GM19467 (cell line): Measurements from ENCODE around the gene LPP.

Experiments used
- ATAC-seq: cut with Tn5 transposase; IDR thresholded peaks from one replicate; pipeline ENCODE4 v1.9.1; 2021; ENCODE audit warnings: mild to moderate bottlenecking, moderate library complexity; ENCODE audit not compliant: unreplicated experiment

LPP gene

DNA sequence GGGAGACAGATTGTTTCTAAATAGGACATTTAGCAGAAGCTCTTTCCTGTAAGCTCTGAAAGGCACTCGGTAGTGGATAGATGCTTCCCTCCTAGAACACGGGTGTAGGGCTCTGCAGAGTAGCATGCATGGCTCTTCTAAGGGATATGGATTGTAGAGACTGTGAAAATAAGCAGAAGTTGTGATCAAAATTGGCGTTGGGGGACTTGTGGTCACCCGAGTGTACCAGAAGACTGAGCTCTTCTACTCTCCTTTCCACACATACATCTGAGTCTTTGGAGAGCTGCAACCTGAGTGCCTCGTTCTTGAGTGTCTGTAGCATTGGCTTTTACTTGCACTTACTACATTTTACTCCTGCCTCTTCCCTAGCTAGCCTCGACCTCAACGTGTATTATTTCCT is 197.7 kb downstream of the LPP start:
- ATAC-seq, result no peak

- no peak for ATAC-seq
These were observed 198.4 kb downstream of the LPP start for GRCh38 chr3:188352196-188352927.

- no peak for ATAC-seq
These were observed 199.5 kb downstream of the LPP start for GRCh38 chr3:188353426-188353825.

DNA sequence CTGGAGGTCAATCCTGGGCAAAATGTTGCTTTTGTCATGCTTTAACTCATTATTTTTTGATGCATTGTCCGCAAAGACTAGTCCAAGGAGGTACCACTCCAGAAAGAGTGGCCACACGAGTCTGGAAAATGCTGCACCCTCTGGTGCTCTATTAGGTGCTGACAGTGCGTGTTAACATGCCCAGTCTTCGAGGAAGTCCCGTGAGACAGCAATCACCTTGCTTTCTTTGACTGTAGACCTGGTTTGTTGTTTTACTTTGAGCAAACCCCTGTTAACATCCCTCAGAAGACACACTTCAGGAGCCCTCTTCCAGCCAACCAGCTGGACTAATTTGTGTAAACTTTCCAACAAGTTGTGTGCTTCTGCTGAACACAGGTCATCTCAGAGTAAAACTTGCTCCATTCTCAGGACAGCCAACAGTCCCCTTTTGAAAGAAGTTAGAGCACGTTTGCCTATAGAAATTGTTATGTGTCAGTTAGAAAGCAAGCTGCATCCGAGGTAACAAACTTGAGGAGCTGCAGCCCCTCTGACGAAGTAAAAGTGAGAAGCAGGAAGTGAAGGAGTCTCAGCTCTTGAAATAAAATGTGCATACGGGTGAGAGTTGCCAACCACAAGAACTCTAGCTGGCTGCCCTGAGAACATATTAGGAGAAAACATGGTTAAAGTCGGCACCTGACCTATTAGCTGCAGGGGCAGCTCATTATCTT is 205.0 kb downstream of the LPP start:
- ATAC-seq, result no peak

GRCh38 chr3:188360364-188360881 is 206.5 kb downstream of the LPP start:
- ATAC-seq, result no peak

DNA sequence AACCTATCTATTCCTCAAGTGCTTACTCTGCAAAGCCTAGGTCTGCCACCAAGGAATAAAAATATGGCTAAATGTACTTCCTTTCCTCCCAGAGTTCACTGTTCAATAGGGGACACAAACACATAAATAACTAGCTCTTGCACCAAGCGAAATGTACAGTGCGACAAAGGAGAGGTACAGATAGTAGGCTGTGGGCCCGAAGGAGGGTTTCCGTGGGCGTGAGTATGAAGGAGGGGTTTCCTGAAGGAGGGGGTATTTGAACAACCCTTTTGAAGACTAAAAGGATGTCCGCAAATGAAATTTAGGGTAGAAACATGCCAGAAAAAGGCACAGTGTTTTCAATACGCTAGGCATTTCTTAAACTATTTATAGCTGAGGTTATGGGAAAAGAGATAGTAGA is 207.9 kb downstream of the LPP start:
- ATAC-seq, result no peak

DNA sequence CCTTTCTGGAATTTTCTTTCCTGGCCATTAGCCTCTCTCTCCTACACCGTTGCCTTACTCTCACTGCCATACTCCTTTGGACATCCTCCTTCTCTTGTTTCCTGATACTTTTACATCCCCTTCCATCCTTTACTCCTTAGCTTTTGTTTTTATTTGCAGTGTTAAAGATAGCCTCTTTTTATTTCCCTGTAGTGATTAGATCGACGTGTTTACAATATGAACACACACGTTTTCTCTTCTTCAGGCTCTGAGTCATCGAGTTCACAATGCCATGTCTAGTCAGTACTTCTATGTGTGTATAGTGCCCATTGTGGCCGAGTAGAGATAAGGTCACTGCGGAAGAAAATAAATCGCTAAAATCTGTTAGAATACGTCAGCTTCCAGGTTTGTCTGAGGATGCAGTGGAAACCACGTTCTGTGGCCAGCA is 208.5 kb downstream of the LPP start:
- no peak for ATAC-seq

DNA sequence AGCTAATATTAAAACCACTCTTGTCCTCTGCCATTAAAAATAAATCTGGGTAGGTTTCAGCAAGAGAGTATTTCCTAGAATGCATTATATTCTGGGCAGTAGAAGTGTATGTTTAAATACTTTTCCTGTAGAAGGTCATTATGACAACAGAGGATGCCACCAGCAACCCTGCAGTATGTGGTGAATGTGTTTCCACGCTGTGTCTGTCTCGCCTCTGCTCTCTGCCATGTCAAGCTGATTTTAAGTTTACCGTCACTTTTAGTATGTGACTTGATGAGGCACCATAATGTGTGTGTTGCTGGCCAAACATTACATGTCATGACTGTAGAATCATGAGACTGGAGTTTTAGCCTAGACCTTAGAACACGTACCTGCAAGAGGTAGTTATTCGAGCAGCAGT is 211.2 kb downstream of the LPP start:
- ATAC-seq, result no peak

GRCh38 chr3:188365988-188366698 is 212.2 kb downstream of the LPP start:
- ATAC-seq, result no peak

GRCh38 chr3:188367678-188368077 is 213.7 kb downstream of the LPP start:
- no peak for ATAC-seq

GRCh38 chr3:188369526-188369925 is 215.6 kb downstream of the LPP start:
- ATAC-seq, result no peak

DNA sequence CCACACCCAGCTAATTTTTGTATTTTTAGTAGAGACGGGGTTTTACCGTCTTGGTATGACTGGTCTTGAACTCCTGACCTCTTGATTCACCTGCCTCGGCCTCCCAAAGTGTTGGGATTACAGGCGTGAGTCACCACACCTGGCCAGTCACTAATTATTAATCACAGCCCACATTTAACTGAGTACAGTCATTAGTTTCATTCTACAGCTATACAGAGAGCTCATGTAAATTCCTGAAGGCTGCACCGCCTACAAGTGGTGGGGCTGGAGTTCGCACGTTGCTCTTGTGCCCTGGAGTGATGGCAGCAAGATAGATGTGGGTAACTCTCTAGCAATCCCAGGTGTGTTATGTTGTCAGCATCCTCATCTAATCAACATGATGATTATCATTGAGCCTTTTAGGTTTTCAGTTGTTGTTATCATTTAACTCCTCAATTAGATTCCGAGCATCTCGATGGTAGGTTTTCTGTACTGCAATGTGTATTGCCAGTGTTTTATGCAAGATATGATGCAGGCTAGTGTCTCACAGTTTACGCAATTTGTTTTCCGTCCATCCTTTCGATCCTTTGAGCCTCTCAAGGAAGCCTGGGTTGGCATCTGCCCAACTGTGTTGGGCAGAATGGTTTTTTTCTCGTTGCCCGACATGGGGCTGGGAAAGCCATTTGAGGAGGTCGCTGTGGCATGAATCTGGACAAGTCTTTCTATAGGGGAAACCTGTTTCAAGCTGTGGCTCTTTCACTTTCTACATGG is 216.3 kb downstream of the LPP start:
- no peak for ATAC-seq

DNA sequence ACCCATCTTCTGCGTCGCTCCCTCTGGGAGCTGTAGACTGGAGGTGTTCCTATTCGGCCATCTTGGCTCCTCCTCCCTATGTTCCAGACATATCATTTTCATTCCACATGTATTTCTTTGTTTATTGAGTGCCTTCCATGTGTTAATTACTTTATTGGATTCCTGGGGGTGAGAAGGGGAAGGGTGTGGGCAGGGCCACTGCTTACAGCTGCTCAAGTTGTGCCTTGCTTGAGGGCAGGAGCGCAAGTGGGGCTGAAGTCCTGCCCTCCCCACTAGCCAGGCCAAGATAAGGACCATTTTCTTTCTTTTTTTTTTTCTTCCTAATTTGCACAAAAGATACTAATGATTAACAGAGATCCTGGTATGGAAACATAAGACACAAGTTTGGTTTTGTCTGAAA is 224.8 kb downstream of the LPP start:
- ATAC-seq, result no peak

DNA sequence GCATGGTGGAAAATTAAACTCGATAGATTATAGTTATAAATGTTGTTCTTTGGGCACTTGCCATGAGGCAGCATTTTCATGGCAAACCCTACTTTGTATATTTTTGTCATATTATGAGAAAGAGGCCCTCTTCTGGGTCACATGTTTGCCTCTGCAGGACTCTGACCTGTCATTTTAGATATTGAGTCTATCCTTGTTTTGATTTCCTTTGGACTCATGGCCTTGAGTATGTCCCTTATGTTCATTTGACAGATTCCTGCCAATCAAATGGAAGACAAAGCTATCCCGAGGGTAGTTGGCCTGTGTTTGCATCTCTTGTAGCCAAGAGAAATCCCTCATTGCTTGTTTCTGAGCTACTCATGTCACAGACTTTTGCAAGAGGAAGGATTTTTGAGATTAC is 226.3 kb downstream of the LPP start:
- no peak for ATAC-seq

DNA sequence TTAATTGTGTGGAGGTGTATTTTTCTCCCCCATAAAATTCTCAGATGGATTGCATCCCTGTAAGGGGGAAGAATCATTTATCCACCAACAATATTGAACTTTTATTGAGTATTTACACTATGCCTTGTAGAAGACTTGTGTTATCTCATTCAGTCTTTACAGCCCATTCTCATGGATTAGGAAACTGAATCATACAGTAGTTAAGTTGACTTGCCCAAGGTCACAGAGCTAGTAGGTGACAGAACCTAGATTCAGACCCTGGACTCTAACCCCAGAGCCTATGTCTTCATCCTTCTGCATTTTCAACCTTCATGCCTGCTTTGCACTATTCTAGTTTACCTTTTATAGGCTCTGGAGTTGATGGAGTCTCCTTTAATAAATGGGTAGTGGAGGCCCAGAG is 226.8 kb downstream of the LPP start:
- no peak for ATAC-seq

- no peak for ATAC-seq
These were observed 229.8 kb downstream of the LPP start for GRCh38 chr3:188383748-188384147.

GRCh38 chr3:188385295-188385694 is 231.3 kb downstream of the LPP start:
- ATAC-seq, result no peak

- peak; percentile 88 for ATAC-seq
These were observed 235.9 kb downstream of the LPP start for GRCh38 chr3:188389711-188390342.

DNA sequence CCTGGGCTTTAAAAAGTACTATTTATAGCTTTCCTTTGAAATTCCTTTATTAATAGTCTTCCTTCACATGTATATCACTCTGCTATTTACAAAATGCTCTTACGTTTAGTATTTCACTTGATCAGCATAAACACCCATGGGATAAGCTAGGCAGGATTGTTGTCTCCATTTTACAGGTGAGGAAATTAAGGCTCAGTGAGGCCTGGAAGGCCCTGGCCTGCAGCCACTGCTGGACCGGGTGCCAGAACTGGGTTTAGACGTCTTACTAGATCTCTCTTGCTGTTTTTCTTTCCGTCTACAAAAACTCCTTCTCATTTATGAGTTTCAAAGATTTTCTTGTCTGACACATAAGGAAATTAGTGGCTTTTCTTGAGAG is 236.4 kb downstream of the LPP start:
- ATAC-seq, result no peak

DNA sequence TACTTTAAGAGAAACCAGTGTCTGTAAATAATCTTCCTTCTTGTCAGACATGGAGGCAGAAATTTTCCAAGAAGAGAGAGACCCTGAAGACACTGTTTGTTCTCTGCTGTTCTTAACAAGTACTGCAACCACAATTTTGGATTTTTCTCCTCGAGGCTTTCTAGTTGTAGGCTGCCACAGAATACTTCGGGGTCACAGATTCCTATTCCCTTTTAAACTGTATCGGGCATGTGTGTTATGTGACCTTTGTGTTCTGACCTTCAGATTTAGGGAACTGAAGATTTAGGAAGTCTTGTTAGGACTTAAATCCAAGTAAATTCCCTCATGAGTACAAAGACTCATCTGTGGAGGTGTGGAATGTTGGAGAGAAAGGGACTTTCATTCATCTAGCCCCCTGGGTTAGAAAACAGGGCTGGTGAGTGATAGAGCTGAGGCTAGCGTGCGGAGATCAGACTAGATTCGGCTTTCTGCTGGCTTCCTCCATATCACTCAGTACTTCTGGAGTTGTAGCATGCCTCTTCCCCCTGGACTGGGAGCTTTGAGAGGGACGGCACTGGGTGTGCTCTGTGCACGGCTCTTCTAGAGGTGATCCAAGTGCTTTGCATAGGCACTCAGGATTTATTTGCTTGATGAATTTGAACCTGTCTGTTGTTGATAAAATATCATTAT is 237.0 kb downstream of the LPP start:
- ATAC-seq, result no peak
